Measurements from ENCODE around the gene KLC4. TPM values are rescaled to one million over a fixed set of nuclear protein-coding genes. Genes with fewer than 3 reads are reported as not detected.

KLC4 gene
- total RNA-seq, 1 donor from 2014 or later = 19.8 TPM

GRCh38 chr6:43086022-43086658 is 26.7 kb downstream of the KLC4 start:
- Mint-ChIP-seq H3K9me3 (no peaks in the 10 kb centered on the region), H3K4me3 (no peak overlapping the region), H3K27me3 (peaks cover 5% of the 10 kb centered on the region), H3K4me1 (peaks cover 6% of the 10 kb centered on the region), H3K27ac (no peak overlapping the region), H3K36me3 (ENCODE audit: low read depth) (no peaks in the 10 kb centered on the region)
- peak; percentile 95 for ATAC-seq (ENCODE audit: low read depth)
- no peak for DNase-seq
- CTCF ChIA-PET = no interaction called here
- intact Hi-C loops (cut with micrococcal nuclease) = loop anchor here (1.0 kb wide), 1 partner anchor 27 kb away; the partner anchor contains the start of genes KLC4 and MRPL2
- TF ChIP-seq CTCF (IDR thresholded peaks at IDR 0.05) = no peak
- POLR2A ChIA-PET = interaction anchor here (0.5 kb wide), 1 partner anchor 391 kb away, joined by 10 read pairs; the partner anchor contains the start of gene TJAP1

- Mint-ChIP-seq H3K27me3 (peaks cover 5% of the 10 kb centered on the region), H3K36me3 (ENCODE audit: low read depth) (no peaks in the 10 kb centered on the region), H3K9me3 (no peaks in the 10 kb centered on the region), H3K4me1 (peaks cover 6% of the 10 kb centered on the region), H3K27ac (no peak overlapping the region), H3K4me3 (no peak overlapping the region)
- intact Hi-C loops (cut with micrococcal nuclease) = no loop called here
- ChIA-PET POLR2A (no interaction called here), CTCF (no interaction called here)
- no peak for TF ChIP-seq CTCF (IDR thresholded peaks at IDR 0.05)
- DNase-seq (no peak), ATAC-seq (ENCODE audit: low read depth) (no peak)
Observed at GRCh38 chr6:43088654-43089056, 29.2 kb downstream of the KLC4 start.

DNA sequence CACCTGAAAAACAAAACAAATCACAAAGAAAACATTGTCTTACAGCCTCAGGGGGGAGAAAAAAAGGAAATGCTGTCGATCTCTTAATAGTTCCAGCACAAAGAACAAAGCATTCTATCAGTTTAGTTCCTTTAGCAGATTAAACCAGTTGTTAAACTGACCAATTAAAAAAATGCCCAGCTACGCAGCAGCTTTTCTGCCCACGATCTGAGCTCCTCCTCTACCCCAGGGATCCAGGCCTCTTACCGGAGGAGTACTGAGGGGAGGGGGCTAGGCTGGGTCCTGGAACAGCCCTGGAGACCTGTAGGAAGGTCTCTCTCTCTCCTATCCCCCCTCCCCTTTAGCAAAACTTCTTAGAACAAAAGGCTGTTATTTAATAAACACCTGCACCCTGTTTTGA is 30.0 kb downstream of the KLC4 start:
- ATAC-seq (ENCODE audit: low read depth) (no peak), DNase-seq (no peak)
- no peaks in the 10 kb centered on the region for H3K9me3 Mint-ChIP-seq
- ChIA-PET POLR2A (no interaction called here), CTCF (no interaction called here)
- H3K27me3 Mint-ChIP-seq = peaks cover 3% of the 10 kb centered on the region
- intact Hi-C loops (cut with micrococcal nuclease) = no loop called here
- TF ChIP-seq CTCF (IDR thresholded peaks at IDR 0.05) = no peak
- H3K36me3 Mint-ChIP-seq (ENCODE audit: low read depth) = no peaks in the 10 kb centered on the region
- peaks cover 6% of the 10 kb centered on the region for H3K4me1 Mint-ChIP-seq
- H3K4me3 Mint-ChIP-seq = no peak overlapping the region
- no peak overlapping the region for H3K27ac Mint-ChIP-seq

GRCh38 chr6:43089874-43090558 is 30.6 kb downstream of the KLC4 start:
- no peaks in the 10 kb centered on the region for H3K36me3 Mint-ChIP-seq (ENCODE audit: low read depth)
- CTCF ChIA-PET = no interaction called here
- DNase-seq (no peak), ATAC-seq (ENCODE audit: low read depth) (no peak)
- POLR2A ChIA-PET = no interaction called here
- no peaks in the 10 kb centered on the region for H3K9me3 Mint-ChIP-seq
- intact Hi-C loops (cut with micrococcal nuclease) = no loop called here
- H3K27me3 Mint-ChIP-seq = peaks cover 2% of the 10 kb centered on the region
- no peak overlapping the region for H3K27ac Mint-ChIP-seq
- H3K4me3 Mint-ChIP-seq = no peak overlapping the region
- H3K4me1 Mint-ChIP-seq = peaks cover 6% of the 10 kb centered on the region
- TF ChIP-seq CTCF (IDR thresholded peaks at IDR 0.05) = no peak

DNA sequence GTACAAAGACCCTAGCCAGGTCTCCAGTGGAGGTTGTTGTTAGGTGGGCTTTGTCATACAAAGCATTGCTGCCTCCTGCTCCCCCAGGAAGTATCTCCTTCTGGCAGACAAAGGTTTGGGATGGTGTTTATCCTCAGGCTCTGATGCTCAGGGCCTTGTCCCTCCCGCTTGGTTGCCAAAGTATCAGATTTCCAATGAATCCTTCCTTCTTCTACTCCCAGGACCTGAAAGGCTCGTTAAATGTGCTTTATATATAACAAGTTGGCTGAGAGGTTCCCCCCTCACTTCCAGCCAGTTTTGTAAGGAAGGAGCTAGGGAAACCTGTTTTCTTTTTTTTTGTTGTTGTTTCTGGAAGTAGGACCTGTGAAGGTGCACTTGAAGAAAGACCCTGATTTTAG is 31.1 kb downstream of the KLC4 start:
- H3K27me3 Mint-ChIP-seq = peaks cover 2% of the 10 kb centered on the region
- no peaks in the 10 kb centered on the region for H3K36me3 Mint-ChIP-seq (ENCODE audit: low read depth)
- intact Hi-C loops (cut with micrococcal nuclease) = no loop called here
- ChIA-PET CTCF (no interaction called here), POLR2A (interaction anchor here (0.6 kb wide), 1 partner anchor 44 kb away, joined by 4 read pairs; no protein-coding TSS in a partner anchor)
- no peak for ATAC-seq (ENCODE audit: low read depth)
- no peak overlapping the region for H3K27ac Mint-ChIP-seq
- H3K4me3 Mint-ChIP-seq = no peak overlapping the region
- peaks cover 6% of the 10 kb centered on the region for H3K4me1 Mint-ChIP-seq
- TF ChIP-seq CTCF (IDR thresholded peaks at IDR 0.05) = no peak
- H3K9me3 Mint-ChIP-seq = no peaks in the 10 kb centered on the region
- DNase-seq = no peak
